Measurements from ENCODE around the gene LRCH1.

LRCH1 gene

DNA sequence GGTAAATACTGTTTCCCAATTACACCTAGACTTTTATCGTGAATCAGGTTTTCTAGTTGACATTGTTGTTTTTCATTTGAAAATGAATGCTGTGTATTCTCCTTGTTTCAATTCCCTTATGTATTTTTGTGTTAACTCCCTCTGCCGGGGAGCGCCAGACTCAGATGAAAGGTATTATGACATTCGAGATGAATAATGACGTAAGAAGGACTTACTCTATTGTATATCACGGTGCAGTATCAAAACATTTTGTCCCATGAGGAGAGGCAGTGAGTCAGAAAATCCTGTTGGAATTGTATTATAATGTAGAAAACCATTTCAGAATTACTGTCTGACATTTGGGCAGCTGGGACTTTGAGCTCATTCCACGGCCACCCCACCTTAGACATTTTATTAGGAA, 61.6 kb downstream of the LRCH1 start:
- peak; percentile 91 for DNase-seq (ENCODE audit: low read depth)
- H3K4me3 ChIP-seq (ENCODE audit: control insufficient read depth, low read depth, low read length) = no peak overlapping the region
- TF ChIP-seq CTCF (conservative IDR thresholded peaks at IDR 0.05; ENCODE audit: control insufficient read depth, insufficient read depth, low read depth, low read length) = peak; percentile 33

- peak; percentile 37 for DNase-seq (ENCODE audit: low read depth)
- TF ChIP-seq CTCF (conservative IDR thresholded peaks at IDR 0.05; ENCODE audit: control insufficient read depth, insufficient read depth, low read depth, low read length) = no peak
- peak overlapping the region; percentile 36 for H3K4me3 ChIP-seq (ENCODE audit: control insufficient read depth, low read depth, low read length)
Observed at GRCh38 chr13:46615888-46616531, 63.0 kb downstream of the LRCH1 start.

GRCh38 chr13:46617229-46617721, 64.3 kb downstream of the LRCH1 start:
- no peak overlapping the region for H3K4me3 ChIP-seq (ENCODE audit: control insufficient read depth, low read depth, low read length)
- peak; percentile 22 for DNase-seq (ENCODE audit: low read depth)
- no peak for TF ChIP-seq CTCF (conservative IDR thresholded peaks at IDR 0.05; ENCODE audit: control insufficient read depth, insufficient read depth, low read depth, low read length)

- no peak for DNase-seq (ENCODE audit: low read depth)
- no peak for TF ChIP-seq CTCF (conservative IDR thresholded peaks at IDR 0.05; ENCODE audit: control insufficient read depth, insufficient read depth, low read depth, low read length)
Observed at GRCh38 chr13:46617885-46618284, 64.9 kb downstream of the LRCH1 start.

DNA sequence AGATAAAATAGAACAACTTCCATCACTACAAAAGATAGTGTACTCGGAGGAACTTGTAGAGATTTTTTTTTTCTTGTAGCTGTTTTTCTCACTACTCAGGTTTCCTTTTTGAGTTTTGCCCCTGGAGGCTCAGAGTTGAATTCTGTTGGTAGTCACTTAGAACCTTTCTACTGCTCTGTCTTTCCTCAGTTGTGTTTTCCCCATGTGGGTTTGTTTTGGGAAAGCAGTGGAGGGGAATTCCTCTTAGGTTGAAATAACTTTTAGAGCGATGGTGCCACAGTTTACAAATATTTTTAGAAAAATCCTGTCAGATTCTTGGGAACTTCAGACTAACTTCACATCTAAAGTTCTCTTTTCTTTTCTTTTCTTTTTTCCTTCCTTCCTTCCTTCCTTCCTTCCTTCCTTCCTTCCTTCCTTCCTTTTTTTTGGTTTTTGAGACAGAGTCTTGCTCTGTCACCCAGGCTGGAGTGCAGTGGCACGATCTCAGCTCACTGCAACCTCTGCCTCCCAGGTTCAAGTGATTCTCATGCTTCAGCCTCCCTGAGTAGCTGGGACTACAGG, 65.8 kb downstream of the LRCH1 start:
- H3K4me3 ChIP-seq (ENCODE audit: control insufficient read depth, low read depth, low read length) = no peak overlapping the region
- TF ChIP-seq CTCF (conservative IDR thresholded peaks at IDR 0.05; ENCODE audit: control insufficient read depth, insufficient read depth, low read depth, low read length) = no peak
- no peak for DNase-seq (ENCODE audit: low read depth)

More at GRCh38 chr13:46617885-46618284, 64.9 kb downstream of the LRCH1 start:
- H3K4me3 ChIP-seq (ENCODE audit: control insufficient read depth, low read depth, low read length) = no peak overlapping the region

DNA sequence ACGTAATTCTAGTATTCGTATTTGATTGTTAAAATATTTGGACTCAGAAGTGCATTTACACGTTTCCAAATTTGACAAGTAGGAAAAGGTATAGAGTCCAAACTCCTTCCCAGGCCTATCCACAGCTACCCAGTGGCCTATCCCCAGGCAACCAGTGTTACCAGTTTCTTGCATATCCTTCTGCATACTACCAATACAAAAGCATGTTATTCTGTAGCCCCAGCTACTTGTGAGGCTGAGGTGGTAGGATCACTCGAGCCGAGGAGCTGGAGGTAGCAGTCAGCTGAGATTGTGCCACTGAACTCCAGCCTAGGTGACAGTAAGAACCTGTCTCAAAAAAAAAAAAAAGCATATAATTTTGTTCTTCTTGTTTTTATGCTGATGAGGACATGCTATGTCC, 67.1 kb downstream of the LRCH1 start:
- no peak for DNase-seq (ENCODE audit: low read depth)
- TF ChIP-seq CTCF (conservative IDR thresholded peaks at IDR 0.05; ENCODE audit: control insufficient read depth, insufficient read depth, low read depth, low read length) = no peak
- H3K4me3 ChIP-seq (ENCODE audit: control insufficient read depth, low read depth, low read length) = no peak overlapping the region

Data from fibroblast of mammary gland (primary cell).